PC-3 (cell line): Measurements from ENCODE around the gene ACTR2. TPM values are rescaled to one million over a fixed set of nuclear protein-coding genes. Genes with fewer than 3 reads are reported as not detected.

Experiments used
- ATAC-seq: fragments of 200-7000 bp; cut with Tn5 transposase; 2 replicates; pipeline ENCODE4 v1.9.1; 2020; ENCODE audit warnings: mild to moderate bottlenecking, moderate library complexity
- BruUV-seq: library from RNA; stranded (reverse); fragments of 400-500 nt; replicated peaks from 2 replicates; lab custom pipeline; 2021; lab: Mats Ljungman, UMichigan
- CTCF ChIA-PET: fragments of 300-600 bp; sonication (Branson Sonifier 250); formaldehyde crosslinking; loops from one replicate; lab custom pipeline; 2022; ENCODE audit warnings: antibody characterized with exemption; lab: Charles Lee
- POLR2A ChIA-PET: fragments of 300-600 bp; sonication (Branson Sonifier 250); formaldehyde crosslinking; loops from one replicate; lab custom pipeline; 2022; ENCODE audit warnings: antibody characterized with exemption; ENCODE audit not compliant: unreplicated experiment; lab: Charles Lee
- DNase-seq: peaks from one replicate; pipeline ENCODE4 v3.0.0-alpha.2; 2015
- H2AFZ ChIP-seq: fragments of 300-600 bp; sonication (generic); 2 replicates; pipeline ENCODE4 v1.6.0; 2016; ENCODE audit warnings: antibody characterized with exemption, low read length
- H3F3A ChIP-seq: fragments of 300-600 bp; sonication (generic); one replicate; pipeline ENCODE4 v1.6.0; 2017; ENCODE audit warnings: antibody characterized with exemption, low read length, control low read depth, mild to moderate bottlenecking; ENCODE audit not compliant: unreplicated experiment
- H3K27ac ChIP-seq: fragments of 300-600 bp; sonication (generic); 2 replicates; pipeline ENCODE4 v1.5.1; 2016; ENCODE audit warnings: mild to moderate bottlenecking, low read length
- H3K27me3 ChIP-seq: fragments of 300-600 bp; sonication (generic); 2 replicates; pipeline ENCODE4 v1.6.1; 2016; ENCODE audit warnings: low read length, mixed read lengths
- H3K36me3 ChIP-seq: fragments of 300-600 bp; sonication (generic); 2 replicates; pipeline ENCODE4 v1.6.1; 2016; ENCODE audit warnings: low read depth, mixed run types, low read length, mixed read lengths
- H3K4me1 ChIP-seq: fragments of 300-600 bp; sonication (generic); 2 replicates; pipeline ENCODE4 v1.5.1; 2016; ENCODE audit warnings: low read length; ENCODE audit not compliant: insufficient read depth
- H3K4me2 ChIP-seq: fragments of 300-600 bp; sonication (generic); 2 replicates; pipeline ENCODE4 v1.6.0; 2016; ENCODE audit warnings: low read length
- H3K4me3 ChIP-seq: fragments of 300-600 bp; sonication (generic); 2 replicates; pipeline ENCODE4 v1.5.1; 2016; ENCODE audit warnings: mild to moderate bottlenecking, low read length, mixed read lengths
- H3K79me2 ChIP-seq: fragments of 300-600 bp; sonication (generic); 2 replicates; pipeline ENCODE4 v1.6.1; 2017; ENCODE audit warnings: low read length, mixed read lengths
- H3K9ac ChIP-seq: fragments of 300-600 bp; sonication (generic); 2 replicates; pipeline ENCODE4 v1.6.0; 2016; ENCODE audit warnings: mild to moderate bottlenecking, low read length
- H3K9me2 ChIP-seq: fragments of 300-600 bp; sonication (generic); replicated peaks from 2 replicates; pipeline ENCODE4 v1.6.1; 2016; ENCODE audit warnings: mixed run types, low read length, mixed read lengths
- H3K9me3 ChIP-seq: fragments of 300-600 bp; sonication (generic); 2 replicates; pipeline ENCODE4 v1.6.1; 2016; ENCODE audit warnings: low read length, mixed read lengths
- H4K20me1 ChIP-seq: fragments of 300-600 bp; sonication (generic); 2 replicates; pipeline ENCODE4 v1.6.1; 2016; ENCODE audit warnings: low read length, mixed read lengths
- EZH2 ChIP-seq: fragments of 300-600 bp; sonication (generic); IDR thresholded peaks from one replicate; pipeline ENCODE4 v1.6.1; 2017; ENCODE audit warnings: antibody characterized with exemption, mild to moderate bottlenecking, low read length; ENCODE audit not compliant: unreplicated experiment
- EZH2phosphoT487 ChIP-seq: fragments of 300-600 bp; sonication (generic); IDR thresholded peaks from 2 replicates; pipeline ENCODE4 v1.6.1; 2018; ENCODE audit warnings: mild to moderate bottlenecking, antibody characterized with exemption, low read length, borderline replicate concordance
- intact Hi-C: fragments of 100-400 bp; cut with micrococcal nuclease; formaldehyde crosslinking; loops from 2 replicates; pipeline ENCODE4 v1.9.0; 2023
- total RNA-seq: library from RNA; depleted of rRNA; stranded (reverse); fragments of >200 nt; gene quantifications from 2 replicates; pipeline ENCODE4 v1.2.3, GENCODE V29; 2014
- TF ChIP-seq, protein P1 (sequence below): fragments of 300-600 bp; sonication (generic); conservative IDR thresholded peaks from 2 replicates; pipeline ENCODE4 v1.5.1; 2017; ENCODE audit warnings: antibody characterized with exemption, low read depth, mild to moderate bottlenecking, low read length

The ACTR2 gene
- total RNA-seq, 1 experiment from 2014 or later, result 56.7 TPM

DNA sequence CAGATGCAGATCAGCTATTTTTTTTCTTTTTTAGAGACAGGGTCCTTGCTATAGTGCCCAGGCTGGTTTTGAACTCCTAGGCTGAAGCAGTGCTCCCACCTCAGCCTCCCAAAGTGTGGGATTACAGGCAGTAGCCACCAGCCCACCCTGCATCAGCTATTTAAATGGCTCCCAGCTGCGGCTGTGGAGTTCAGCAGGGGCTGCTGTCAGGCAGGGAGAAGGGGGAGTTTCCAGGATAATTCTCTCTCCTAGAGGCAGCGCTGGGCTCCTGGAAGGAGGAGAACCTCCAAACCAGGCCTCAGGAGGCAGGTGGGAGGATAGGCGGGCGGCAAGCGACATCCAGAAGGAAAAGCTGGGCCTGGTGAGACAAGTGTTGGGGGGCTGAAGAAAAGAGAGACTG lies 65.7 kb downstream of the ACTR2 start:
- intact Hi-C loops, result no loop called here
- H3K9ac ChIP-seq, result no peak overlapping the region
- H3K9me2 ChIP-seq, result no peaks in the 10 kb centered on the region
- no peak overlapping the region for H3K4me2 ChIP-seq
- TF ChIP-seq EZH2, result no peak
- TF ChIP-seq, protein P1, sequence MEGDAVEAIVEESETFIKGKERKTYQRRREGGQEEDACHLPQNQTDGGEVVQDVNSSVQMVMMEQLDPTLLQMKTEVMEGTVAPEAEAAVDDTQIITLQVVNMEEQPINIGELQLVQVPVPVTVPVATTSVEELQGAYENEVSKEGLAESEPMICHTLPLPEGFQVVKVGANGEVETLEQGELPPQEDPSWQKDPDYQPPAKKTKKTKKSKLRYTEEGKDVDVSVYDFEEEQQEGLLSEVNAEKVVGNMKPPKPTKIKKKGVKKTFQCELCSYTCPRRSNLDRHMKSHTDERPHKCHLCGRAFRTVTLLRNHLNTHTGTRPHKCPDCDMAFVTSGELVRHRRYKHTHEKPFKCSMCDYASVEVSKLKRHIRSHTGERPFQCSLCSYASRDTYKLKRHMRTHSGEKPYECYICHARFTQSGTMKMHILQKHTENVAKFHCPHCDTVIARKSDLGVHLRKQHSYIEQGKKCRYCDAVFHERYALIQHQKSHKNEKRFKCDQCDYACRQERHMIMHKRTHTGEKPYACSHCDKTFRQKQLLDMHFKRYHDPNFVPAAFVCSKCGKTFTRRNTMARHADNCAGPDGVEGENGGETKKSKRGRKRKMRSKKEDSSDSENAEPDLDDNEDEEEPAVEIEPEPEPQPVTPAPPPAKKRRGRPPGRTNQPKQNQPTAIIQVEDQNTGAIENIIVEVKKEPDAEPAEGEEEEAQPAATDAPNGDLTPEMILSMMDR, result no peak
- TF ChIP-seq EZH2phosphoT487, result no peak
- H3K79me2 ChIP-seq, result no peaks in the 10 kb centered on the region
- no peak for DNase-seq
- BruUV-seq, result no TSS peak
- H3F3A ChIP-seq, result no peaks in the 10 kb centered on the region
- H2AFZ ChIP-seq, result no peak overlapping the region
- no peaks in the 10 kb centered on the region for H4K20me1 ChIP-seq
- H3K4me3 ChIP-seq, result no peak overlapping the region
- H3K36me3 ChIP-seq, result no peaks in the 10 kb centered on the region
- H3K4me1 ChIP-seq, result no peaks in the 10 kb centered on the region
- no peaks in the 10 kb centered on the region for H3K9me3 ChIP-seq
- ATAC-seq, result no peak
- H3K27ac ChIP-seq, result no peak overlapping the region
- H3K27me3 ChIP-seq, result no peaks in the 10 kb centered on the region
- CTCF ChIA-PET, result no interaction called here
- POLR2A ChIA-PET, result no interaction called here

DNA sequence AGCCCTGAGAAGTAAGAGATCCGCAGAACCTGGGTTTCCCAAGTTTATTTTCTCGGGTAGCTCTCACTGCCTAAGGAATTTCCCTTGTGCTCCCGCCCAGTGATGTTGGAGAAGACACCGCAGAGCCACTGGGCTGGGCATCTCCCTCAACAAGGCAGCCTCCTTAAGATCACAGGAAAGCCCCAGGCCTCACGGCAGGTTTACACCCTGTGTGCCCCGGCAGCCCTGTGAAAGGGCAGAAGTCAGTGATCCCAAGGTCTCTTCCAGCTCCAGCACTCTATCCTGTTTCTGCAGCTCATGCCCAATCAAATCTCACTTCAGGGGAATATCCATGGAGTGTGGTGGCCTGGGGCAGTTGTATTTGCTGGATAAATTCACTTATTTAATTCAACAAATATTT lies 66.5 kb downstream of the ACTR2 start:
- Histone ChIP-seq H3K9ac (no peak overlapping the region), H4K20me1 (no peaks in the 10 kb centered on the region), H3K4me3 (no peak overlapping the region), H3K9me2 (no peaks in the 10 kb centered on the region), H2AFZ (no peak overlapping the region), H3K27ac (no peak overlapping the region), H3K27me3 (no peaks in the 10 kb centered on the region), H3K9me3 (no peaks in the 10 kb centered on the region), H3F3A (no peaks in the 10 kb centered on the region), H3K4me1 (peaks cover 3% of the 10 kb centered on the region; the same call in 1 of the 2 replicates), H3K36me3 (no peaks in the 10 kb centered on the region), H3K79me2 (no peaks in the 10 kb centered on the region), H3K4me2 (no peak overlapping the region)
- no peak for DNase-seq
- ChIA-PET POLR2A (no interaction called here), CTCF (interaction anchor here (0.5 kb wide), 1 partner anchor 8 kb away, joined by 14 read pairs; no protein-coding TSS in a partner anchor)
- ATAC-seq, result no peak
- intact Hi-C loops, result no loop called here
- TF ChIP-seq EZH2phosphoT487, result no peak
- TF ChIP-seq, protein P1, result no peak
- TF ChIP-seq EZH2, result no peak
- no TSS peak for BruUV-seq

GRCh38 chr2:65294701-65295100 lies 67.1 kb downstream of the ACTR2 start:
- peaks cover 8% of the 10 kb centered on the region for H3K4me1 ChIP-seq
- ATAC-seq (no peak), DNase-seq (no peak)
- POLR2A ChIA-PET, result no interaction called here
- H3K9ac ChIP-seq, result no peak overlapping the region
- no peak overlapping the region for H3K27ac ChIP-seq
- H3K4me2 ChIP-seq, result no peak overlapping the region
- no peak overlapping the region for H3K4me3 ChIP-seq
- no peaks in the 10 kb centered on the region for H3K9me2 ChIP-seq
- no peaks in the 10 kb centered on the region for H3K79me2 ChIP-seq
- no TSS peak for BruUV-seq
- H3F3A ChIP-seq, result peaks cover 3% of the 10 kb centered on the region
- no peaks in the 10 kb centered on the region for H3K27me3 ChIP-seq
- intact Hi-C loops, result no loop called here
- H4K20me1 ChIP-seq, result no peaks in the 10 kb centered on the region
- H3K36me3 ChIP-seq, result no peaks in the 10 kb centered on the region
- H2AFZ ChIP-seq, result no peak overlapping the region
- no peaks in the 10 kb centered on the region for H3K9me3 ChIP-seq
- CTCF ChIA-PET, result no interaction called here
- TF ChIP-seq EZH2phosphoT487, result no peak
- TF ChIP-seq EZH2, result no peak
